ENCODE data around the gene KLF2.
"Not testable (repeated sequence)": the region's sequence is repeated elsewhere in the genome, so short reads cannot be mapped to it uniquely, and the experiment has no call there.

Gene KLF2

DNA sequence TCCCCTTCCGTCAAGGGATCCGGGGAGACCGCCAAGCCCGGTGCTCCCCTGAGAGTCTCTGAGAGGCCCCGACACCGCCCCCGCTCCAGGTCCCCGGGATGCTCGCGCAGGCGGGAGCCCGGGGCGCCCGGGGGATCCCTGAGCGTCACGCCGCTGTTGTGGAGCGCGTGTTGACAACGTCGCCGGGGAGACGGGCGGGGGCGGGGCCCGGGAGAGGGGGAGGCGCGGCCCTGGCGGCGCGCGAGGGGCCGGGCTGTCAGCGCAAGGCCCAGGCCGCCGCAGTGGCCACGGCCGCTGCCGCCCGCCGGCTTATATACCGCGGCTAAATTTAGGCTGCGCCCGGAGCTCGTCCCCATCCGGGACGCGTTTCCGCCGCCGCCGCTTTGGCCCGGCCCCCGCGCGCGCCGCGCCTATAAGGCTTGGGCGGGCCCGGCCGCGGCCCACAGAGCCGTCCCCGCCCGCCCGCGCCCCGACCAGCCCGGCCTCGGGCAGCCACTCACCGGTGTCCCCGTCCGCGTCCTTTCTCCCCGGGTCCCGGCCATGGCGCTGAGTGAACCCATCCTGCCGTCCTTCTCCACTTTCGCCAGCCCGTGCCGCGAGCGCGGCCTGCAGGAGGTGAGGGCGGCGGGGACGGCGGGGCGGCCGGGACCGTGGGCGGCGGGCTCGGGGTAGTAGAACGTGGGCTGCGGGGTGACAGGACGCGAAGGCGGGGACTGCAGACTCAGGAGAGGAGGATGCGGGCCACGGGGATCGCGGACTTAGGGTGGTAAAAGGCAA, at the start of gene KLF2:
KLF2 (plus strand) TSS at position 443 of the 777 bp plus-strand sequence; CDS start at position 541, 98 bp downstream.
- DNase-seq: peak; percentile 74 to 78

DNA sequence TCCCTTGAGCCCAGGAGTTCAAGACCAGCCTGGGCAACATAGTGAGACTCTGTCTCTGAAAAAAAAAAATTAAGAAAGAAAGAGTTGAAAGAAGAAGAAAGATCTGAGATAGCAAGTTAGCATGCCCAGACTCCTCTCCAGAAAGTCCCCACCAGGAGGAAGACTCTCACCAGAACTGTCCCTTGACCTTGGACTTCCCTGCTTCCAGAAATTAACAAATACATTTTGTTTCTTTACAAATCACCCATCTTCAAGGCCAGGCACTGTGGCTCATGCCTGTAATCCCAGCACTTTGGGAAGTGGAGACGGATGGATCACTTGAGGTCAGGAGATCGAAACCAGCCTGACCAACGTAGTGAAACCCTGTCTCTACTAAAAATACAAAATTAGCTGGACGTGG, 44.3 kb upstream of the KLF2 start:
- DNase-seq: no peak

DNA sequence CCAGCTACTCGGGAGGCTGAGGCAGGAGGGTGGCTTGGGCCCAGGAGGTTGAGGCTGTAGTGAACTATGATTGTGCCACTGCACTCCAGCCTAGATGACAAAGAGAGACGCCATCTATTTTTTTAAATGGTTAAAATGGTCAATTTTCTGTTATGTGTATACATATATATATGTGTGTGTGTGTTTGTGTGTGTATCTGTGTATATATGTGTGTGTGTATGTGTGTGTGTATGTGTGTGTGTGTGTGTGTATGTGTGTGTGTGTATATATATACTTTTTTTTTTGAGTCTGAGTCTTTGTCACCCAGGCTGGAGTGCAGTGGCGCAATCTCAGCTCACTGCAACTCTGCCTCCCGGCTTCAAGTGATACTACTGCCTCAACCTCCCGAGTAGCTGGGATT, 42.9 kb upstream of the KLF2 start:
- no peak for DNase-seq

DNA sequence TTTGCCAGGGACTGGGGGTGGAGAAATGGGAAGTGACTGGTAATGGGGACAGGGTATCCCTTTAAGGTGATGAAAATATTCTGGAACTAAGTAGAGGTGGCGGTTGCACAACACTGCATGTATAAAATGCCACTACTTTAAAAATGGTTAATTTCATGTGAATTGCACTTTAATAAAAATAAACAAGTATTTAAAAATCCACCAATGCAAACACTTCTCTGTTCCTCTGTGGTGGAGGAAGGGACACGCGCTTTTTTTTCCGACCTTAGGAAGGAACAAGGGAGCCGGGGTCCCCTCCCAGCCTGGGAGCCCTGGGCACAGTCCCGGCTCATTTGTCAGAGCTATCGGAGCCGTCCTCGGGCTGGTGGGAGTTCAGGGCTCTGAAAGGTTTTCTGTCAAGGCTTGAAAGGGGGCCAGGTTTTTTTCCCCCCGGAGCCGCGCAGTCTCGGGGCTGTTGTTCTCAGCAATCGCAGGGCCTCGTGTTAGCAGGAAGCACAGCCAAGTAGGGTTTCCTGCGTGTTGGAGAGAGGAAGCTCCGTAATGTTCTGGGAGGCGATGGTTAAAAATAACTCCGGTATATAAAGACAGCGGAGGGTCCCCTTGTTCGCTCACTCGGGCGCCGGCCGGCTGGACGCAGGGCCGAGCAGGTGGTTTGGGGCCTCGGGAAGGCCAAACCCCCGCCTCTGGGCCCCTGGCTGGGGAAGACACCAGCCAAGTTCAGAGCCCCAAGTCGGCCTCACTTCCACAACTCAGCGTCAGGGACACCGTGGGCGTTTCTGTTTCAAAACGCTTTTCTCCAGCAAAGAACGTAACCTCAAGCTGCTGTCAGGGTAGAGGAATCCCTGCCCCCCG, 41.2 kb upstream of the KLF2 start:
- DNase-seq: peak; percentile 80 to 86

DNA sequence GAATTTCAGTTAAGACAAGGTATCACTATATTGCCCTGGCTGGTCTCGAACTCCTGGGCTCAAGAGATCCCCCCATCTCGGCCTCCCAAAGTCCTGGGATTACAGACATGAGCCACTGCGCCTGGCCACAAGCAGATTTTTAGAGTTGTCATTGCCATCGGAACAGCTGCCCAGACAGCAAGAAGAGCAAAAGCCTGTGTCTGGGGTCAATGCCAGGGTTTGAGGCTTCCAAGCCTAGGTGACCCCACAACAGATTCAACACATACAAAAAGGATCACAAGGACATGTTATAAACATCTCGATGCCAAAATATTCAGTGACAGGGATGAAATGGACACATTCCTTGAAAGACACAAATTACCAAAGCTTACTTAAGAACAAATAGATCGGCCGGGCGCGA, 40.1 kb upstream of the KLF2 start:
- DNase-seq: no peak

DNA sequence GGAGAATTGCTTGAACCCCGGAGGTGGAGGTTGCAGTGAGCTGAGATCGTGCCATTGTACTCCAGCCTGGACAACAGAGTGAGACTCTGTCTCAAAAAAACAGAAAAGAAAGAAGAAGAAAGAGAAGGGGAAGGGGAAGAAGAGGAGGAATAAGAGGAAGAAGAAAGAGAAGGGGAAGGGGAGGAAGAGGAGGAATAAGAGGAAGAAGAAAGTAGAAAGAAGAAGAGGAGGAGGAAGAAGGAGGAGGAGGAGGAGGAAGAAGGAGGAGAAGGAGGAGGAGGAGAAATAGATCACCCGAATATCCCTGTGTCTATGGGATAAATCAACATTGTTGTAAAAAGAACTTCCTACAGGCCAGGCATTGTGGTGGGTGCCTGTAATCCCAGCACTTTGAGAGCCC, 39.5 kb upstream of the KLF2 start:
- DNase-seq: not testable (repeated sequence)

DNA sequence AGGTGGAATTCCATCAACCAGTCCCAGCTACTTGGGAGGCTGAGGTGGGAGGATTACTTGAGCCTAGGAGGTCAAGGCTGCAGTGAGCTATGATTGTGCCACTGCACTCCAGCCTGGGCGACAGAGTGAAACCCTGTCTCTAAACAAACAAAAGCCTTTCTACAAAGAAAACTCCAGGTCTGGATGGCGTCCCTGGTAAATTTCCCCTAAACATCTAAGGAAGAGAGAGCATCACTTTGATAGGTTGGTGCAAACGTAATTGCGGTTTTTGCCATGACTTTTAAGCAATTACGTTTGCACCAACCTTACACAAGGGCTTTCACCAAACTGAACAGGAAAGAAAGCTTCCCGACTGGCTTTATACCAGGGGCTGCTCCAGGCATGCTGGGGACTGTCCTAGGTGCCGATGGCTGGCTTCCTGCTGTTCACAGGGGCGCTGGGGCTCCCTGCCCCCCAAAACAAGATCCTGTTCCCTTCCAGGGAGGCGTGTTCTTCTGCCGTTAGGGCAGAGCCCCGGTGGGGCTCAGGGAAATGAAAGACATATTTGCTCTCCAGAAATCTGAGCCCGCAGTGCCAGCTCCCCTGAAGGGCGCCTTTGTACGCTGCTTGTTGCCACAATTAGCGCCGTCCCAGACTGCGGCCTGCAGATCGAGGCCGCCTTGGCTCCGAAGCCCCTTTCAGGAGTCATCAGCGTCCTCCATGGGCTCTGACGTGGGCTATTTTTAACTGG, 38.7 kb upstream of the KLF2 start:
- no peak for DNase-seq

DNA sequence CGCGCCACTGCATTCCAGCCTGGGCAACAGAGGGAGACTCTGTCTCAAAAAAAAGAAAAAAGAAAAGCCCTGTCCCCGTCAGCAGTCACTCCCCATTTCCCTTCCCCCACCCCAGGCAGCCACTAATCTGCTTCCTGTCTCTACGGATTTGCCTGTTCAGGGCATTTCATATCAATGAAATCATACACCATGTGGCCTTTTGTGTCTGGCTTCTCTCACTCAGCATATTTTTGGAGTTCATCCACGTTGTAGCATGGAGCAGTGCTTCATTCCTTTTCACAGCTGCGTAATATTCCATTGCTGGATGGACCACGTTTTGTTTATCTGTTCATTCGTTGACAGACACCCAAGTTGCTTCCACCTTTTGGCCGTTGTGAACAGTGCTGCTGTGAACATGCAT, 36.1 kb upstream of the KLF2 start:
- no peak for DNase-seq

DNA sequence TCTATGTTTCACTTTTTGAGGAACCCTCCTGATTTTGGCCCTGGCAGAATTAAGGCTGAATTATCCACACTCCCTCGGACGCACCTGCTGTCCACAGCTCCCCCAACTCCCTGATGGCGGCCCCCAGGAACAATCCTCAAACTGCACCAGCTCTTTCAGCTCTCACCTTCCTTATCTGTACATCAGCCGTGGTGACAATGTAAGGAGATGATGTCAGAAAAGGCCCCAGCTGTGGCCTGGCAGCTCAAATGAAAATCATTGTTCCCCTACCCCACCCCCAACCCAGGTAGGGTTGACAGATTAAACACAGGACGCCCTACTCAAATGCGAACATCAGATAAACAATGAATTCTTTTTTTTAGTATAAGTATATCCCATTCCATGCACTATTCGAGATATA, 35.0 kb upstream of the KLF2 start:
- no peak for DNase-seq

DNA sequence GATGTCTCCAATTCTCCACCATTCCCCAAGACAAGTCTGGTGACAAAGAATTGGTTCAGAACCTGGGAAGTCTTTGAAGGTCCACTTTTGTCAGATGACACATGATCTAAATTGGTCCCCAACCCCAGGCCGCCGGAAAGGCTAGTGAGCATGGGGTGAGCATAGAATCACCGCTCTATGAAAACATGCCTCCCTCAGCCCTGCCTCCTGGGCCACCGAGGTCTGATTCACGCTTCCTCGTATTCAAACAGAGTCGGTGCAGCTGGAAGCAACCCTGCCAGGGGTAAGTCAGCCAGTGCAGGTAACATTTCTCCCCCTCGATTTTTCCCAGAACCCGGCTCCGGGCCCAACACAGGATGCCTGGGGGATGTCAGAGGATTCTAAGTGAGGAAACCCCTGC, 33.9 kb upstream of the KLF2 start:
- DNase-seq: no peak

DNA sequence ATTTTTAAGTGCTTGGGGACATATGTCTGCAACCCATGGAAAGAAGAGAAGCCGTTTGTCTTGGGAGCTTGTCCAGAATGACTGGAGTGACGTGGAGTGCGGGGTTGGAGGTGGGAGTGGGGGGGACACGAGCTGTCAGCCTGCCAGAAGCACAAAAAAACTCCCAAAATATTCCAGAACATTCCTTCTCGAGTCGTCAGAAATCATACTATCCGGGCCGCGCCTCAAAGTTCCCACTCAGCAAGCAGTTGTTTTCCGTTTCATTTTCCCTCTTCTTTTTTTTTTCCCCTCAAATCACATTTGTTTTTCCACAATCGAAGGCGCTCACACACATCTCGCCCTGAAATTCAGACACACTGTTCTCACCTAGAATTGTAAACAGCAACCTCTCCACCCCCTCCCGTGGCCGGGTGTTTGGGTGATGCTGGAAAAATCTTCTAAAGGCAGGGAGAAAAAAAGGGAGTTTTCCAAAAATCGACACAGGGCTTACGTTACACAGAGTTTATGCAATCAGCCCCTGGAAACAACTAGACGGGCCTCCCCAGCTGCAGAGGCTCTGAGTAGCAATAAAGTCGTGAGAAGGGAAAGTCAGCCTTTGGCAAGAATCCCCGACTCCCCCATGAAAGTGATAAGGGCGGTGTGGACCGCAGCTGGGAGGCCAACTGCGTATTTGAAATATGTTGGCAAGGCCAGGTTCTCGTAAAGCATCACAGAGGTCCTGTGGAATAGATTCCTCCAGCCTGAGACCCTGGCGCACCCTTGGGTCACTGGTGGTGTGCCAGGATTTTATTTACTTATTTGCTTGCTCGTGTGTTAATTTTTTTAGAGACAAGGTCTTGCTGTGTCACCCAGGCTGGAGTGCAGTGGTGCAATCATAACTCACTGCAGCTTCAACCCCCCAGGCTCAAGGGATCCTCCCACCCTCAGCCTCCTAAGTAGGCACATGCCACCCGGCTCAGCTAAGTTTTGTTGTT, 31.2 kb upstream of the KLF2 start:
- no peak for DNase-seq

DNA sequence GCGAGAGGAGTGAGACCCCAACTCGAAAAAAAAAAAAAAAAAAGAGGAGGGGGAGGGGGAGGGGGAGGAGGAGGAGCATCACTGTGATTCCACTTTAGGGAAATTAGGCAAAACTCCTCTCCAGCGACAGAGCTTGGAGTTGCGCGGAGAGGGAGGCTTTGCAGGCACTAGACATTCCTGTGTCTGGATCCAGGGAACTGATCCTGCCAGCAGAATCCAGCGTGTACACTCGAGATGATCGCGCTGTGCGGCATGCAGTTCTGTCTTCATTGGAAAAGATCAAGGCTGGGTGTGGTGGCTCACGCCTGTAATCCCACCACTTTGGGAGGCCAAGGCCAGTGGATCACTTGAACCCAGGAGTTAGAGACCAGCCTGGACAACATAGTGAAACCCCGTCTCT, 29.6 kb upstream of the KLF2 start:
- DNase-seq: no peak

DNA sequence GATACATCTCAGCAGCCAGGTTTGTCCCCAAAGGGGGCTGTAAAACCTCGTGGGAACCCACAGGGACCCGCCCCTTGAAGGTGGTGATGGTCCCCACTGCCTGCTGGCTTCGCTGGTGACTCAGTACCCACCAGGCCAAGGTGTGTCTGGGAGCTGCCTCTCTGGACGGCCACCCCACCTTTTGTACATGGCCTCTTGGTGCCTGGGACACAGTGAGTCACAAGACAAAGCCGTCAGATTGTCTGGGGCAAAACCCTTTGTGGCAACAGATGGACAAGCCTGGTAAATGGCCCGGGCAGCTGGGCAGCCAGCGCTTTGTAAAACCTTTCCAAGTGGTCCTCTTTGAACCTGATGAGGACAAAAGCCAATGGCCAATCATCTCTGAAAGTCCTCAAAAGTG, 27.9 kb upstream of the KLF2 start:
- DNase-seq: no peak

DNA sequence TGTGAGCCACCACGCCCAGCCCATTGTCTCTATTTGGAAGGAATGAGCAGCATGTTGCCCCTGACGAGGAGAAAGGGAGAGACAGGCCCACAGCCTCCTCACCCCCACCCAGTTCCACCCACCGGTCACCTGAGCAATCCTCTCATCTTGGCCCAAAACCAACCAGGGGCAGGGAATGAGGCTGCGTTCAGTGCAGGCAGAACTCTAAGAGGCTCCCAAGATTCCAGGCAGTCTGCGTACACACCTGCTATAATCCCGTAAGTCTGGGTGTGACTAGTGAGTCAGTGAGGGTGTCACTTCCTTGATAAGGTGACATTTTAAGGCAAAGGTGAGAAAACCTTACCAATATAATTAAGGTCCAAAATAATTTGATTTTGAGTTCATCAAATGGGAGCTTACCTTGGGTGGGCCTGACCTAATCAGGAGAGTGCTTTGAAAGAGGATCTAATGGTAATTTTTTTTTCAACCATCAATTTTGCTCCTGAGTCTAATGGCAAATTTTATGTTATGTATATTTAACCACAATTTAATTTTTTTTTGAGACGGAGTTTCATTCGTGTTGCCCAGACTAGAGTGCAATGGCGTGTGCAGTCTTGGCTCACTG, 26.9 kb upstream of the KLF2 start:
- DNase-seq: no peak

DNA sequence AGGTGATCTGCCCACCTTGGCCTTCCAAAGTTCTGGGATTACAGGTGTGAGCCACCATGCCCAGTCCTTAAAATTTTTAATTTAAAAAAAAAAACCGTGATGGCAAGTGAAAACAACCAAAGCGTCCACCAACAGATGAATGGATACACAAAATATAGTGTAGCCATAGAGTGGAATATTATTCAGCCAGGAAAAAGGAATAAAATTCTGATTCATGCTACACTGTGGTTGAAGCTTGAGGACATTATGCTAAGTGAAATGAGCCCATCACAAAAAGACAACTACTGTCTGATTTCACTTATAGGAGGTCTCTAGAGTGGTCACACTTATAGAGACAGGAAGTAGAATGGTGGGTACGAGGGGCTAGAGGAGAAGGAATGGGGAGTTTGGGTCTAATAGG, 26.3 kb upstream of the KLF2 start:
- DNase-seq: no peak

DNA sequence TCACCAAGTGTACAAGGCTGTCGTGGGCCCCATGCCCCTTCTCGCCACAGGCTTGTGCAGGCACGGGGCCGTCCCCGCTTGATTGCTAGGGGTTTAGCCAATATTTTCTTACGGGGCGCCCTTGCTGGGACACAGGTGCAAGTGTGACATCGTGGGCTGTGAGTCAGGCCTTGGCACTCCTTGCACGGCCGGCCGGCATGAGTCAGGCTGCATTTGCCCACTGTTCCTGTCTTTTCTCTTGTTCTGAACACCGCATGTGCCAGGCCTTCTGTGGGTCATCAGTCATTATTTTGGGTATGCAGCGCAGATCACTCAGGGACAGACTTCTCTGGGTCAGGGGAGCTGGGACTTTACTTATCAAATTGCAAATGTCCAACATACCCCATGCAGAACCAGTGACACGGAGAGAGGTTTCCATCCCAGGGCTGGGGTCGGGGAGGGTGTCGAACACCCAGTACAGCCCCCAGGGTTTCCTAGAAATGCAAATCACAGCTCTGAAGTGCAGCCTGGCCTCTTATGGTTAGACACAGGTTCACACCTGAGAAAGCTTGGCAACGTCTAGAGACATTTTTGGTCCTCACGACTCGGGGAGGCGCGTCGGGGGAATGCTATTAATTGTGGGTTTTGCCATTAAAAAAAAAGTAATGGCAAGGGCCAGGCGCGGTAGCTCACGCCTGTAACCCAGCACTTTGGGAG, 22.5 kb upstream of the KLF2 start:
- no peak for DNase-seq

DNA sequence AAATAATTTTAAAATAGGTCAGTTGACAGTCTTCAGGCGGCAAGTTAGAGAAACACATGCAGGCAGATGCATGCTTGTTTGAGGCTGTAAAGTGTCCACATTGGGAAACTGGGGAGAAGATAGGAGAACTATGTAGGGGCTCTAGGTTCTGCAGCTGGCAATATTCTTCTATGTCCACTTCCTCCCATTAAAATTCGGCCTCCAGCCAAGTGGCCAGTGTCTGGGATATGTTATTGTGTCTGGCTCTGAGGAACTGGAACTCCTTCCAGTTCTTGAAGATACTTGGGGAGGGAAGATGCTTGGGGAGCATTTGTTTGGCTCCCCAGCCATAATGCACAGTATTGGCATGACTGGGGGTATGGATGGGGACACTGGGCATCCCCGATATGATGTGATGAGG, 20.9 kb upstream of the KLF2 start:
- no peak for DNase-seq

DNA sequence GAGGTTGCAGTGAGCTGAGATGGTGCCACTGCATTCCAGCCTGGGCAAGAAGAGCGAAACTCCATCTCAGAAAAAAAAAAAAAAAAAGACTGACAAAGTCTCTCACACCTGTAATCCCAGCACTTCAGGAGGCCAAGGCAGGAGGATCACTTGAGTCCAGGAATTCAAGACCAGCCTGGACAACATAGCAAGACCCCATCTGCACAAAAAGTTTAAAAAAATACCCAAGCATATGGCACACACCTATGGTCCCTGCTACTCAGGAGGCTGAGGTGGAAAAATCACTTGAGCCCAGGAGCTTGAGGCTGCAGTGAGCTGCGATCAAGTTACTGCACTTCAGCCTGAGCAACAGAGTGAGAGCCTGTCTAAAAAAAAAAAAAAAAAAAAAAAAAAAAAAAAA, 20.1 kb upstream of the KLF2 start:
- not testable (repeated sequence) for DNase-seq

DNA sequence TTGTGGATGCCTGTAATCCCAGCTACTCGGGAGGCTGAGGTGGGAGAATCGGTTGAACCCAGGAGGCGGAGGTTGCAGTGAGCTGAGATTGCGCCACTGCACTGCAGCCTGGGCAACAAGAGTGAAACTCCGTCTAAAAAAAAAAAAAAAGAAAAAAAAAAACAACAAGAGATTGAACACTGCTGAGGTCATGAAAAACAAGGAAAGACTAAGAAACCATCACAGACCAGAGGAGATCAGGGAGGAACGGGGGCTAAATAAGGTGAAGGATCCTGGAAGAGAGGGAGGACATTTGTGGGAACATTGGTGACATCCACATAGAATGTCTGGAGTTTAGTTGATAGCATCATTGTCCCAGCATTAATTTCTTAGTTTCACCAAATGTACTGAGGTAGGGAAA, 19.6 kb upstream of the KLF2 start:
- DNase-seq: not testable (repeated sequence)

DNA sequence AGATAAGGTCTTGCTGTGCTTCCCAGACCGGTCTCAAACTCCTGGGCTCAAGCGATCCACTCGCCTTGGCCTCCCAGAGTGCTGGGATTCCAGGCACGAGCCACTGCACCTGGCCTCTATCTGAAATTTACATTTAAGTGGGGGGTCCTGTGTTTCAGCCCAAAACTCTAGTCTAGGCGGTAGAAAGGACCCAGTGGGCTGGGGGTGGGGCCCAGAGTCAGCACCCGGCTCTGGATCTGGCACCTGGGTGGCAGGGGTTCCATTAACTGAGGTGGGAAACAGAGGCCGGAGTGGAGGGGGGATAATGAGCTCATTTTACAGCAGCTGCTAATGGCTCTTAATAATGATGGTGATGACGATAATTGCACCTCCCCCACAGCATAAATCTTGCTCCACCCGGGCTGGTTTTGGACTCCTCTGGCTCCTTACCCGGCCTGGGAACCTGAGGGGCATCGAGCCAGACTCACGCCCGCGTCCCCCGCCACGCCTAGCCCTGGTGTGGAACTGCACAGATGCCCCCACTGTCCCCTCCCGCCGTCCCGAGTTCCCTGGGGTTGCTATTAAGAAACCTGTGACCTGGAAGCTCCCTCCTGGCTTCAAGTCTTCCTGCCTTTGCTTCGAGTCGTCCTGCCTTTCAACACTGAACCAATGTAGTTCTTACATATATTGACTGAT, 17.8 kb upstream of the KLF2 start:
- DNase-seq: no peak

DNA sequence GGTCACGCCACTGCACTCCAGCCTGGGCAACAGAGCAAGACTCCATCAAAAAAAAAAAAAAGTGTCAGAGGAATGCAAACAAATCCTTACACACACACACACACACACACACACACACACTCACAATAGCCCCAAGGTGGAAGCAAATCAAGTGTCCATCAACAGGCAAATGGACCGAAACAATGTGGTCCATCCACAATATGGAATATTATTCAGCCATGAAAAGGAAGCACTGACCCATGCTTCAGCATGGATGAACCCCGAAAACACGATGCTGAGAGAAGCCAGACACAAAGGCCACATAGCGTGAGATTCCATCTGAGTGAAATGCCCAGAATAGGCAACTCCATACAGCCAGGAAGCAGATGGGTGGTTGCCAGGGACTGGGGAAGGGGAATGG, 16.5 kb upstream of the KLF2 start:
- no peak for DNase-seq

Measured in activated CD4-positive, alpha-beta T cell treated with anti-CD3 and anti-CD28 coated beads, Interleukin-2, amount 50 U/mL, for 48 hours (primary cell).